COR-L47 (cell line): Measurements from ENCODE around the gene LRIG1.
"Not testable (repeated sequence)": the region's sequence is repeated elsewhere in the genome, so short reads cannot be mapped to it uniquely, and the experiment has no call there.

Experiments used
- DNase-seq: peaks from one replicate; lab custom pipeline; 2025; lab: John Stamatoyannopoulos, UW

The LRIG1 gene

GRCh38 chr3:66441692-66442091 is 59.1 kb downstream of the LRIG1 start:
- no peak for DNase-seq

- no peak for DNase-seq
Observed at GRCh38 chr3:66441129-66441528, 59.7 kb downstream of the LRIG1 start.

GRCh38 chr3:66439666-66440344 is 61.0 kb downstream of the LRIG1 start:
- DNase-seq, result peak; percentile 32

GRCh38 chr3:66438046-66438445 is 62.8 kb downstream of the LRIG1 start:
- no peak for DNase-seq

GRCh38 chr3:66437341-66437929 is 63.4 kb downstream of the LRIG1 start:
- DNase-seq, result no peak

GRCh38 chr3:66435989-66436388 is 64.8 kb downstream of the LRIG1 start:
- no peak for DNase-seq

GRCh38 chr3:66434726-66435125 is 66.1 kb downstream of the LRIG1 start:
- DNase-seq, result no peak

GRCh38 chr3:66433522-66433782 is 67.4 kb downstream of the LRIG1 start:
- DNase-seq, result no peak

- no peak for DNase-seq
Observed at GRCh38 chr3:66432767-66433521, 67.9 kb downstream of the LRIG1 start.

- no peak for DNase-seq
Observed at GRCh38 chr3:66432041-66432766, 68.6 kb downstream of the LRIG1 start.

GRCh38 chr3:66431494-66431893 is 69.3 kb downstream of the LRIG1 start:
- no peak for DNase-seq

- DNase-seq, result no peak
Observed at GRCh38 chr3:66430876-66431275, 69.9 kb downstream of the LRIG1 start.

GRCh38 chr3:66428733-66429132 is 72.1 kb downstream of the LRIG1 start:
- DNase-seq, result peak; percentile 58

- no peak for DNase-seq
Observed at GRCh38 chr3:66427951-66428474, 72.8 kb downstream of the LRIG1 start.

- DNase-seq, result no peak
Observed at GRCh38 chr3:66427352-66427751, 73.5 kb downstream of the LRIG1 start.

GRCh38 chr3:66426135-66426534 is 74.7 kb downstream of the LRIG1 start:
- DNase-seq, result no peak

GRCh38 chr3:66425576-66426114 is 75.2 kb downstream of the LRIG1 start:
- no peak for DNase-seq

- DNase-seq, result no peak
Observed at GRCh38 chr3:66425032-66425431, 75.8 kb downstream of the LRIG1 start.

GRCh38 chr3:66423791-66424190 is 77.0 kb downstream of the LRIG1 start:
- DNase-seq, result no peak

- DNase-seq, result not testable (repeated sequence)
Observed at GRCh38 chr3:66421893-66422292, 78.9 kb downstream of the LRIG1 start.

GRCh38 chr3:66421144-66421543 is 79.7 kb downstream of the LRIG1 start:
- DNase-seq, result not testable (repeated sequence)

GRCh38 chr3:66419036-66419435 is 81.8 kb downstream of the LRIG1 start:
- DNase-seq, result no peak
